Neural progenitor cell (in vitro differentiated cells): ENCODE data around the gene UBAC1.

Experiments
- CTCF ChIP-seq: fragments of 200-600 bp; sonication (generic); IDR thresholded peaks from 2 replicates; pipeline ENCODE4 v1.5.1; 2017; ENCODE audit warnings: antibody characterized with exemption, mild to moderate bottlenecking
- EZH2 ChIP-seq: fragments of 200-600 bp; sonication (generic); IDR thresholded peaks from 2 replicates; pipeline ENCODE4 v1.6.1; 2017; ENCODE audit warnings: antibody characterized with exemption, mild to moderate bottlenecking, moderate library complexity
- EZH2phosphoT487 ChIP-seq: fragments of 200-600 bp; sonication (generic); IDR thresholded peaks from 2 replicates; pipeline ENCODE4 v1.6.1; 2017; ENCODE audit warnings: antibody characterized with exemption

GRCh38 chr9:135896205-135896604 is 65.0 kb downstream of the UBAC1 start:
- TF ChIP-seq EZH2, result no peak
- TF ChIP-seq CTCF, result no peak
- TF ChIP-seq EZH2phosphoT487, result no peak
